ENCODE results near the gene HGD.
"Not testable (repeated sequence)": the region's sequence is repeated elsewhere in the genome, so short reads cannot be mapped to it uniquely, and the experiment has no call there.

The HGD gene

GRCh38 chr3:120637851-120638559, 44.0 kb downstream of the HGD start:
- no peak for DNase-seq (ENCODE audit: low spot score)

DNA sequence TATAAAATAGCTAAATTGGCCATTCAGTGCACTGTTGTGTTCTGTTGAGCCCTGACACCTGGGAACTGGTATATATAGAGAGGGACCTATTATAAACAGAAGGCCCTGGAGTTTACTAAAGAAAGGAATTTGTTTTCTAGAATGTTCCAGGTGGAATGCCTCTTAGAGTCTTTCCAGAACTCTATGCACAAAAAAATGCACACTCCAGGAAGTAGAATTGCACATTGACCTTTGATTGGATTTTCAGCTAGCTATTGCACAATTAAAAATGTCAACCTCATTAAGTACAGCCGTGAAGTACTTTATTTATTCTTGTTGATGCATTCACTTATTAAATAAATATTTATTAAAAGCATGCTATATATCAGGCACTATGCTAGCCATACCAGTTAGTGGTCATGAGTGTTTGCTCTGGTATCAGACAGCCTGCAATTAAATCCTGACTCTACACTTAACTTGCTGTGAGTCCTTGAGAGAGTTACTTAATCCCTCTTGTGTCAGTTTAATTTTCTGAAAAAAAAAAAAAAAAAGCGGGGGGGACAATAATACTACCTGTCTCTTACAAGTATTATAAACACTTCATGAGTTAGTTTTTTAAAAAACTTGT, 45.1 kb downstream of the HGD start:
- DNase-seq (ENCODE audit: low spot score) = no peak

GRCh38 chr3:120634539-120634938, 47.5 kb downstream of the HGD start:
- DNase-seq (ENCODE audit: low spot score) = no peak

DNA sequence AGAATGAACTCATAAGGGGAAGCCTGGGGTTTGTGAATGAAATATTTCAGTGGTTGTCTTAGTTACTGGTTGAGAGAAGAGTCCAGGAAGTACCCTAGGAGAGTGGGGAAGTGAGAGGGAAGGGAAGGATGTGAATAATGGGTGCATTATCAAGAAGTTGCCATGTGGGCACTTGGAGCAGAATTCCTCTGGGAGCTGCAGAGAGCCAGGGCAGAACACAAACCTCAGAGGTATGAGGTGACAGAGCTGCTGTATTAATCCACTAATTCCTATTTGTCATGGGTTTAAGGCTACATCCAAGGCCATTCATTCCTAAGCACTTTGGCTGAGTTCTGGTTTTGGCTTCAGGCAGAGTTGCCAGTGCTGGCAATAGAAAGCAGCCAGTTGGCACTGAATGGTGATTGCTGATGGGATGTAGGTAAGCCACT, 56.9 kb downstream of the HGD start:
- DNase-seq (ENCODE audit: low spot score) = no peak

- no peak for DNase-seq (ENCODE audit: low spot score)
These were observed 58.3 kb downstream of the HGD start for GRCh38 chr3:120623727-120624093.

GRCh38 chr3:120622870-120623726, 58.9 kb downstream of the HGD start:
- DNase-seq (ENCODE audit: low spot score) = no peak

DNA sequence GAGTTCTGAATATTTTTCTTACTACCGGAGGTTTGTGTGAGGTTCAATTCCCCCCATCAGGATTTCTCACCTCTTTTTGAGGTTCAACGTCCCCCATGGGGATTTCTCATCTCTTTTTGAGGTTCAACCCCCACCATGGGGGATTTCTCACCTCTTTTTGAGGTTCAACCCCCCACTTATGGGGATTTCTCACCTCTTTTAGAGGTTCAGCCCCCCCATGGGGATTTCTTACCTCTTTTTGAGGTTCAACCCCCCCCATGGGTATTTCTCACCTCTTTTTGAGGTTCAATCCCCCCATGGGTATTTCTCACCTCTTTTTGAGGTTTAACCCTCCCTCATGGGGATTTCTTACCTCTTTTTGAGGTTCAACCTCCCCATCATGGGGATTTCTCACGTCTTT, 59.6 kb downstream of the HGD start:
- no peak for DNase-seq (ENCODE audit: low spot score)

DNA sequence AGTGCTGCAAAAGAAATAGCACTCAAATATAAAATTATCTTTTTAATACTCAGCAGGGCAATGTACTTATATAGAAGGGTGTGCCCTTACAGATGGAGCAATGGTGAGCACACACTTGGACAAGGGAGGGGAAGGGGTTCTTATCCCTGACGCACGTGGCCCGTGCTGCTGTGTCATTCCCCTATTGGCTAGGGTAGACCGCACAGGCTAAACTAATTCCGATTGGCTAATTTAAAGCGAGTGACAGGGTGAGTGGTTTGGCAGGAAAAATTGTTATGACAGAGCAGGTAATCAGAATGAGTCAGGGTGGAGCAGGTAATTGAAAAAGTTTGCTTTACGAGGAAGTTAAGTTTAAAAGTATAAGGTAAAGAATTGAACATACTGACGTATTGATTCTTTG, 65.3 kb downstream of the HGD start:
- not testable (repeated sequence) for DNase-seq (ENCODE audit: low spot score)

DNA sequence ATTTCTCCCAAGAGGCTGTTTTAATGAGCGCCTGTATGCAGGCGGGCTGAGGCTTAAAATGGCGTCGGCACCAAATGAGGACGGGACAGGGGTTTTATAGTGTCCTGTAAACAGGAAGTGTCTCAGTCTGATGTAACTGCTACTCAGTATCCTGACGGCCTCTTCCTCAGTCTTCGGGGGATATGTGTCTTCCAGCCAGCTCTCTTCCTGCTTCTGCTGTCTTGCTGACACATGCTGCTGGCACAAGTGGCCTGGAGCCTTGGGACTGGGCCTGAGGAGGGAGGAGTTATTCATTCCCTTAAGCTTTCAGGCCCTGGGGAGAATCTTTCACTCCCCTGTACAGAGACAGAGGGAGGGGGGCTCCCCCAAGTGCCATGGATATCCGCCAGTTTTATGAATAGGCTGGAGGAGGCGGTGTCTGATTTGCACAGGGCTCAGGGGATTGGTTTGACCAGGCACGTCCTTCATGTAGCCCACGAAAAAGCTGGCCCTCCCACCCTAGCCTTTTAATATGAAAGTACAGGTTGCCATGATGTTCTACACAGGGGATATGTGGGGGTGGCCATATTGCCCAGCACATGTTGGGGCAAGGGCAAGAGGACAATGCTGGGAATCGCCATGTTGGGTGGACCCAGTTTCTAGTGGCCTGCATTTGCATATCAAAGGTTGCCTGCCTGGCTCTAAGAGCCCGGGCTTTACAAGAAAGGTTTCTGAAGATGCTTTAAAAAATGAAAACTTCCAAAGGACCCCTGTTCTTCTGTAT, 66.0 kb downstream of the HGD start:
- DNase-seq (ENCODE audit: low spot score) = no peak

- DNase-seq (ENCODE audit: low spot score) = no peak
These were observed 67.3 kb downstream of the HGD start for GRCh38 chr3:120614765-120615164.

DNA sequence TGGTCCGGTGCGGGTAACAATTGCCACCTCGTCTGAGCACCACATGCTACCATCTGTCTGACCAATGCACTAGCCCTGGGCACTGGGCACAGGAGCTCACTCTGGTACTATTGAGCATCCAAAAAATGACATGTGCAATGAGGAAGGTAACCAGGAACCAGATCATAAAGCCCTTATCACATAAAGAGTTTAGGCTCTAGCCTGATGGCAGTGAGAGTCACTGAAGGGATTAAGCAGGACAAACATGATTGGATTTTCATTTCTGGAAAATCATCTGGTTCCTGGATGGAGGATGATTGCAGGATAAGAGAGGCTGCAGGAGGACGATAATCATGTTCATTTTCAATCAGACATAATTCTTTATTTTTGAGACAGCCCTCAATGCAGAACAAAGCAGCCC, 73.5 kb downstream of the HGD start:
- no peak for DNase-seq (ENCODE audit: low spot score)

- DNase-seq (ENCODE audit: low spot score) = no peak
These were observed 77.3 kb downstream of the HGD start for GRCh38 chr3:120604784-120605183.

- no peak for DNase-seq (ENCODE audit: low spot score)
These were observed 77.7 kb downstream of the HGD start for GRCh38 chr3:120604382-120604781.

- no peak for DNase-seq (ENCODE audit: low spot score)
These were observed 79.4 kb downstream of the HGD start for GRCh38 chr3:120602682-120603081.

- DNase-seq (ENCODE audit: low spot score) = no peak
These were observed 80.5 kb downstream of the HGD start for GRCh38 chr3:120601554-120601953.

DNA sequence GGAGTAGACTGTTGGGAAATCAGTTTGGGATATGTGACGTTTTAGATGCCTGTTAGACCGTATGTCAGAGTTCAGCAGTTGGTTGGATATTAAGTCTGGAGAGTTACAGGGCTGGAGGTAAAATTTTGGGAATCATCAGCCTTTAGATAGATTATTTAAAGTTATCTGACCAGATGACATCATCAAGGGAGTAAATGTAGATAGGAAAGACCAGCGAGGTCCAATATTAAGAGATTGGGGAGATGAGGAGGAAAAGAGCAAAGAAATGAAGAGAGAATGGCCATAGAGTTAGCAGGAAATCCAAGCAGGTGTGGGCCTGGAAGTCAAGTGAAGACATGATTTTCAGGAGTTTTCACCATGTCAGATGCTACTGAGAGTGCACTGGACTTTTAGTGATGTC, 82.8 kb downstream of the HGD start:
- no peak for DNase-seq (ENCODE audit: low spot score)

DNA sequence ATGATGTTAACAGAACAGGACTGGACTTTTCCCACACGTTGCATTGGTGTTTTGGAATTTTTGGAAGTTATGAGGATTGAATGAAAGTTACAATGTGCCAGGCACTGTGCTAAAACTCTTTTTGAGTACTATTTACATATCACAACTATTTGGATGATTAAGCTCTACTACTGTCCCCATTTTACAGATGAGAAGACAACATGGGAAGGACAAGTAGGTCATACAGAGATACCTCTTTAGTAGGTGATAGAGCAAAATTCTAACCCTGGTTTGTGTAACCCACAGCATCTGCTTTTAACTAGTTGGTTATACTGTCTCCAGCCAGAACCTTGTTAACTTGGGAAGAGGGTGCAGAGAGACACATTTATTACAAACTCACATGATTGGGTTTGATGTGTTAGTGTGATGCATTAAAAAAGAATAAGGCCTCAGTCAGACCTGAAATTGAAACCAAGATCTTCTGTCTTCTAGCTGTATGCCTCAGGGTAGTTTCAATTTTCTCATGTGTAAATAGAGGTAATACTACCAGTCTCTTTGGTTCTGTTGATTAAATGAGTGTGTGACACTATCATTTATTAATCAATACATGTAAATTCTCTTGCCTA, 84.5 kb downstream of the HGD start:
- no peak for DNase-seq (ENCODE audit: low spot score)

DNA sequence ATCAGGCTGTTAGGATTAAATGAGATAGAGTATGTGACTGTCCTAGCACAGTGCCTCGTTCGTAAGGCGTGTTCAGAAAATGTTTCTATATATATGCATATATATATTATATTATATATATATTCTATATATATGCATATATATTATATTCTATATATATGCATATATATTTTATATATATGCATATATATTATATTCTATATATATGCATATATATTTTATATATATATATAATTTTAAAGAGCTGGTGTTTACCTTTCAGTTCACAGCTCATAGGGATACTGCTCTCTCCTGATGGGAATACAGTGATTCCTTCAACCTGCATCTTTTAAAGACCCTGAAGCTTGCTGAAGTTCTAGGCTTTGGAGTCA, 85.2 kb downstream of the HGD start:
- no peak for DNase-seq (ENCODE audit: low spot score)

- peak; percentile 97 for DNase-seq (ENCODE audit: low spot score)
These were observed 85.8 kb downstream of the HGD start, which contains the start of gene NDUFB4 for GRCh38 chr3:120596116-120596852. Gene NDUFB4, plus strand, starts transcription at chr3:120596336. Its CDS starts 24 bp downstream, at chr3:120596360.

- no peak for DNase-seq (ENCODE audit: low spot score)
These were observed 86.3 kb downstream of the HGD start for GRCh38 chr3:120595788-120596115.

DNA sequence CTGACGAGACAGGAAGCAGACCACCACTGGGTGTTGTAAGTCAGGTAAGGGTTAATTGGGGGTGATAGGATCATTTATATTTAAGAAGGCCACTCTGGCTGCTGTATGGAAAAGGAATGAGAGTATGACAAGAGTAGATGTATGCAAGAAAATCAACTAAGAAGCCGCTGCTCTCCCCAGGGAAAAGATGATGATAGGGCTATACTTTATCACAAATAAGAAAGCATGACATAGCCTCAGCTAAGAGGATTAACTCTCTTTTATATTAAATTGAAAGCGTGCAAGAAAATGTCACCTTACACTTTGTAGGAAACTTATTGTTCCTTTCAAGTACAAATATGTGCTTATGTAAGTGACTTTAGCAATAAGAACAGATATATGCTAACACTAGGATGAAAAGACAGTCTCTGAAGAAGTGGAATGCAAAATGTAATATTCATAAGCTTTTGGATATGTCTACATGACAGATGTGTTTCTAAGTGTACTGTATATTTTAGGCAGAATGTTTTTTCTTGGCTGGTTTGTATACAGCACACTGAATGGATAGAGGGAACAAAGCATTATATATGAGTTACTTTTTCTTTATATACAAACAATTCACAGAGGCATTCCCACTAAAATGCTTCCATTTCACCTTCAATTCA, 94.6 kb downstream of the HGD start:
- DNase-seq (ENCODE audit: low spot score) = no peak

All from ecto neural progenitor cell (in vitro differentiated cells).